CD4-positive, alpha-beta memory T cell (primary cell): ENCODE data around the gene RARA. TPM values are rescaled to one million over a fixed set of nuclear protein-coding genes. Genes with fewer than 3 reads are reported as not detected.

Experiments
- CTCF ChIA-PET: fragments of 350-600 bp; sonication (Branson Sonifier 250); formaldehyde crosslinking; loops from one replicate; lab custom pipeline; 2021; ENCODE audit warnings: inconsistent platforms; ENCODE audit not compliant: partially characterized antibody; lab: Charles Lee
- POLR2A ChIA-PET: fragments of 350-600 bp; sonication (Branson Sonifier 250); formaldehyde crosslinking; loops from one replicate; lab custom pipeline; 2021; ENCODE audit not compliant: partially characterized antibody; lab: Charles Lee
- DNase-seq, 5 donors: peaks; one replicate each; pipeline versions ENCODE4 v3.0.0 to v3.0.0-alpha.2; 2020 to 2022; ENCODE audit warnings: mixed read lengths in 1 of 5
- H3K27ac ChIP-seq: one replicate; pipeline ENCODE4 v1.7.0; 2013; ENCODE audit warnings: low read depth, low read length
- H3K27me3 ChIP-seq: 2 replicates; pipeline ENCODE4 v1.7.0; 2013; ENCODE audit warnings: mild to moderate bottlenecking, low read length, moderate library complexity; ENCODE audit not compliant: insufficient read depth
- H3K36me3 ChIP-seq: 2 replicates; pipeline ENCODE4 v1.7.0; 2013; ENCODE audit warnings: mild to moderate bottlenecking, low read length, moderate library complexity; ENCODE audit not compliant: insufficient read depth
- H3K4me1 ChIP-seq: 2 replicates; pipeline ENCODE4 v1.7.0; 2013; ENCODE audit warnings: mild to moderate bottlenecking, low read length, moderate library complexity; ENCODE audit not compliant: insufficient read depth
- H3K4me3 ChIP-seq, 2 donors: one replicate each; pipeline ENCODE4 v1.7.0; 2013; ENCODE audit warnings: low read length in 2 of 2, mild to moderate bottlenecking in 1 of 2
- H3K9me3 ChIP-seq, 2 donors: one replicate each; pipeline ENCODE4 v1.7.0; 2013; ENCODE audit warnings: low read length in 2 of 2, control low read depth in 1 of 2; ENCODE audit not compliant: control insufficient read depth in 1 of 2
- H3K27ac Mint-ChIP-seq, 7 donors: one replicate each; pipeline ENCODE4 v1.8.0; 2020 to 2021; ENCODE audit warnings: mixed read lengths in 7 of 7, mild to moderate bottlenecking in 6 of 7, inconsistent platforms in 3 of 7, moderate library complexity in 3 of 7
- H3K27me3 Mint-ChIP-seq, 2 donors: one replicate each; pipeline ENCODE4 v1.8.0; 2020 to 2021; ENCODE audit warnings: mixed read lengths in 2 of 2
- H3K36me3 Mint-ChIP-seq, 2 donors: one replicate each; pipeline ENCODE4 v1.8.0; 2020 to 2021; ENCODE audit warnings: mixed read lengths in 2 of 2, inconsistent platforms in 1 of 2, mild to moderate bottlenecking in 1 of 2
- H3K4me1 Mint-ChIP-seq, 4 donors: one replicate each; pipeline ENCODE4 v1.8.0; 2020 to 2021; ENCODE audit warnings: mixed read lengths in 4 of 4, mild to moderate bottlenecking in 1 of 4
- H3K4me3 Mint-ChIP-seq, 8 donors: one replicate each; pipeline ENCODE4 v1.8.0; 2020 to 2021; ENCODE audit warnings: mixed read lengths in 8 of 8, mild to moderate bottlenecking in 7 of 8, moderate library complexity in 6 of 8, inconsistent platforms in 3 of 8
- H3K9me3 Mint-ChIP-seq, 8 donors: one replicate each; pipeline ENCODE4 v1.8.0; 2020 to 2021; ENCODE audit warnings: mixed read lengths in 8 of 8, mild to moderate bottlenecking in 5 of 8, inconsistent platforms in 3 of 8, moderate library complexity in 1 of 8
- intact Hi-C: fragments of 100-400 bp; cut with micrococcal nuclease; formaldehyde crosslinking; loops from one replicate; pipeline ENCODE4 v1.15.1; 2023
- polyA plus RNA-seq, 2 donors: library from polyadenylated mRNA; unstranded; fragments of 300-500 nt; fragmentation: Illumina TruSeq; gene quantifications; one replicate each; pipeline ENCODE4 v1.2.3, GENCODE V29; 2021
- total RNA-seq, 2 experiments: library from RNA; stranded (reverse); gene quantifications; one replicate each; pipeline ENCODE4 v1.2.3, GENCODE V29; 2021

Gene RARA
- total and polyA plus RNA-seq, 4 experiments from 2014 or later = 5.1 to 54.5 (median 37.4) TPM

DNA sequence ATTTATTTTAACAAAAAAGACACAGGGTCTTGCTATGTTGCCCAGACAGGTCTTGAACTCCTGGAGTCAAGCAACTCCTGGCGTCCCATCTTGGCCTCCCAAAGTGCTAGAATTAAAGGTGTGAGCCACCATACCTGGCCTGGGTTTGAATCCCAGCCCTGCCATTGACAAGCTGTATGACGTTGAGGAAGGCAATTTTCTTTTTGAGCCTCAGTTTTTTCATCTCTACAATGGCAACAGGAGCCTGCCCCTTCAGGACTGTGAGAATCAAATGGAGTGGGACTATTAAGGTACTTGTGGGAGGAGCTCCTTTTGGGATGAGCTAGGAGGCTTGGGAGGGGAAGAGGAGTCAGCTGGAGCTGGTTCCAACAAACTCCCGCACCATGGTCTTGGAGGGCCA, 6.2 kb downstream of the RARA start:
- H3K36me3 ChIP-seq = no peaks in the 10 kb centered on the region
- DNase-seq = no peak
- peaks cover 0 to 17% of the 10 kb centered on the region in 2 donors for H3K36me3 Mint-ChIP-seq
- ChIA-PET POLR2A (interaction anchor here (1.0 to 37.1 kb wide), 5 partner anchors 4 to 287 kb away, joined by 3 to 1054 read pairs (median 367); partner anchors contain the start of gene RARA), CTCF (interaction anchor here (0.6 to 18.7 kb wide), 7 partner anchors 9 to 1453 kb away, joined by 3 to 252 read pairs (median 8); partner anchors contain the start of gene RARA)
- H3K4me1 Mint-ChIP-seq = peaks cover 35 to 93% (median 57%) of the 10 kb centered on the region in 4 donors
- H3K27ac ChIP-seq = no peak overlapping the region
- H3K4me3 Mint-ChIP-seq = no peak overlapping the region
- H3K27me3 ChIP-seq = no peaks in the 10 kb centered on the region
- H3K27ac Mint-ChIP-seq = peak overlapping the region in 4 of 7 donors; percentile 15 to 74 (median 46)
- H3K9me3 ChIP-seq = no peaks in the 10 kb centered on the region
- H3K4me1 ChIP-seq = peaks cover 75% of the 10 kb centered on the region
- no peaks in the 10 kb centered on the region for H3K9me3 Mint-ChIP-seq
- H3K4me3 ChIP-seq = no peak overlapping the region
- no peaks in the 10 kb centered on the region for H3K27me3 Mint-ChIP-seq
- intact Hi-C loops = no loop called here

DNA sequence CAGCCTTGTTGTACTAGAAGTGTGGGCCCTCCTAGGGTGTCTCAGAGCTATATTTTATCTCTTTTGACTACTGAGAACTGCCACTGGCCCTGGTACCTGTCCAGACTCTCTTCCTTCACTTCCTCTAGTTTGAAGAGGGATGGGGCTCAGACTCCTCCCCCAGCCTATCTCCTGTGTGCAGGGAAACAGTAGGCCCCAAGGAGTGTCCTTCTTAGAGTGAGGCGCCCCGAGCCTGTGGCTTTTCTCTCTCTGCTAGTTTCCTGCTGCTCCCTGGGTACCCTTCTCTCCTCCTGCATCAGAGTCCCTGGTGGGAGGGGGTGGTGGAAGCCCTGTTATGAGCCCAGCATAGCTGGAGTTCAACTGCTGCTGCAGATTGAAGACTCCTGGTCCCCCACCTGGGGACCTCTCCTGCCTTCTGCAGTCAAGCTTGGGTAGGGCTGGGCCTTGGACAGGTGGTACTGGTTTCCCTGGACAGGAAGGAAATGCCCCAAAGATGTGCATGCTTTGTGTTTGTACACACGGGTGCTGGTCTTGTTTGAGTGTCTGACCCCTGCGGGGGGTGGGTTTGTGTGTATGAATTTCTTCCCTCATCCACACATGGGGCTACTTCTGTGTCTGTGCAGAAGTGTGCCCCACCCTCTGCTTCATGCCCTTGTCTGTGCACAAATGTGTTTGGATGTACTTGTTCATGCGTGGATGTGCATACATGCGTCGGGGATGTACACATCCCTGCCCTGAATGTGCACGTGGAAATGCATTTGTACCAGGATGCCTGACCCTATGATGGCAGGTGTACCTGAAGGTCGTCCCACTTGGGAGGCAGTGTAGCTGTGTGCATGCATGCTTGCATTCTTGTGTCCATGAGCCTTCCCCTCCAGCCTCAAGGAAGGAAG, 6.9 kb downstream of the RARA start:
- no peaks in the 10 kb centered on the region for H3K9me3 Mint-ChIP-seq
- no peaks in the 10 kb centered on the region for H3K27me3 ChIP-seq
- CTCF ChIA-PET = interaction anchor here (1.3 to 18.7 kb wide), 6 partner anchors 9 to 42 kb away, joined by 3 to 252 read pairs (median 25); partner anchors contain the start of gene RARA
- peaks cover 0 to 22% of the 10 kb centered on the region in 2 donors for H3K36me3 Mint-ChIP-seq
- POLR2A ChIA-PET = interaction anchor here (1.0 to 37.1 kb wide), 5 partner anchors 5 to 286 kb away, joined by 3 to 1054 read pairs (median 367); partner anchors contain the start of gene RARA
- H3K27me3 Mint-ChIP-seq = no peaks in the 10 kb centered on the region
- H3K4me3 Mint-ChIP-seq = peak overlapping the region in 6 of 8 donors; percentile 6 to 73 (median 30)
- no peak for DNase-seq
- H3K4me1 ChIP-seq = peaks cover 75% of the 10 kb centered on the region
- H3K36me3 ChIP-seq = no peaks in the 10 kb centered on the region
- H3K27ac ChIP-seq = no peak overlapping the region
- H3K4me3 ChIP-seq = no peak overlapping the region
- no peaks in the 10 kb centered on the region for H3K9me3 ChIP-seq
- intact Hi-C loops = no loop called here
- peaks cover 37 to 93% (median 60%) of the 10 kb centered on the region in 4 donors for H3K4me1 Mint-ChIP-seq
- peak overlapping the region in 5 of 7 donors; percentile 29 to 74 (median 57) for H3K27ac Mint-ChIP-seq

GRCh38 chr17:40316571-40317344, 7.8 kb downstream of the RARA start:
- Mint-ChIP-seq H3K4me1 (peaks cover 41 to 93% (median 59%) of the 10 kb centered on the region in 4 donors), H3K4me3 (peak overlapping the region; percentile 21 to 98 (median 95)), H3K36me3 (peaks cover 0 to 22% of the 10 kb centered on the region in 2 donors), H3K27me3 (no peaks in the 10 kb centered on the region), H3K9me3 (no peaks in the 10 kb centered on the region), H3K27ac (peak overlapping the region in 5 of 7 donors; percentile 96 to 100 (median 99))
- no peaks in the 10 kb centered on the region for H3K9me3 ChIP-seq
- no peak overlapping the region for H3K4me3 ChIP-seq
- no peak overlapping the region for H3K27ac ChIP-seq
- POLR2A ChIA-PET = interaction anchor here (0.6 to 37.1 kb wide), 8 partner anchors 5 to 252 kb away, joined by 3 to 1054 read pairs (median 6); partner anchors contain the start of genes CDC6 and RARA
- no peak for DNase-seq
- no peaks in the 10 kb centered on the region for H3K27me3 ChIP-seq
- peaks cover 75% of the 10 kb centered on the region for H3K4me1 ChIP-seq
- CTCF ChIA-PET = interaction anchor here (0.6 to 18.7 kb wide), 17 partner anchors 10 to 298 kb away, joined by 3 to 252 read pairs (median 6); partner anchors contain the start of gene RARA
- intact Hi-C loops = no loop called here
- no peaks in the 10 kb centered on the region for H3K36me3 ChIP-seq

DNA sequence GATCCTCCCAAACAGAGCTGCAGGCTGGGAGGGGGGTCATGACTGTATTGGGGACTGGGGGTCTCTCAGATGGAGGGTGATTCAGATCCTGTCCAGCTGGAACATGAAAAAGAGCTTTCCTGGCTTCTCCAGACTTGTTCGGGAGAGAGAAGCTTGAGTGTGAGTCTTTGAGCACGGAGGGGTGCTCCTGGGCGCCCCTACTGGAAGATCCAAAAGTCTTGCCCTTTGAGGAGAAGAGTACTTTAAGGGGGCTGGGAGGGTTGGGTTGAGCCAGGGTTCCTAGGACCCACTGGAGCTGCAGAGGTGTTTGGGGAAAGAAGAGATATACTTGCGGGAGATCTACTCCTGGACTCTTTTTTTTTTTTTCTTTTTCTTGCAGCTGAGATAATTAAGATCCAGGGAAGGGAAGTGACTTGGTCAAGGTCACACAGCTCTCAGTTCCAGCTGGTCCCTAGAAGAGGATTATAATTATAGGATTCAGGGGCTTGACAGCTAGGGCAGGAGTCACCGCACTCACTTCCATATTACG, 8.4 kb downstream of the RARA start:
- no peaks in the 10 kb centered on the region for H3K9me3 Mint-ChIP-seq
- peaks cover 40 to 93% (median 60%) of the 10 kb centered on the region in 4 donors for H3K4me1 Mint-ChIP-seq
- peak overlapping the region; percentile 96 to 100 (median 99) for H3K27ac Mint-ChIP-seq
- Histone ChIP-seq H3K27ac (peak overlapping the region; percentile 99), H3K4me3 (peak overlapping the region; percentile 80 to 87), H3K4me1 (peaks cover 72% of the 10 kb centered on the region), H3K9me3 (no peaks in the 10 kb centered on the region), H3K27me3 (no peaks in the 10 kb centered on the region), H3K36me3 (no peaks in the 10 kb centered on the region)
- intact Hi-C loops = no loop called here
- no peaks in the 10 kb centered on the region for H3K27me3 Mint-ChIP-seq
- DNase-seq = peak; percentile 44 to 64 (median 48)
- CTCF ChIA-PET = interaction anchor here (0.6 to 18.7 kb wide), 17 partner anchors 10 to 297 kb away, joined by 3 to 252 read pairs (median 6); partner anchors contain the start of gene RARA
- H3K36me3 Mint-ChIP-seq = peaks cover 0 to 29% of the 10 kb centered on the region in 2 donors
- H3K4me3 Mint-ChIP-seq = peak overlapping the region; percentile 91 to 98 (median 96)
- POLR2A ChIA-PET = interaction anchor here (0.5 to 37.1 kb wide), 10 partner anchors 5 to 253 kb away, joined by 3 to 1054 read pairs (median 4); partner anchors contain the start of genes CDC6 and RARA

GRCh38 chr17:40317880-40318829, 9.2 kb downstream of the RARA start:
- ChIA-PET POLR2A (interaction anchor here (0.5 to 37.1 kb wide), 12 partner anchors 4 to 263 kb away, joined by 3 to 1054 read pairs (median 6); partner anchors contain the start of genes CDC6, RARA, TOP2A and WIPF2), CTCF (interaction anchor here (0.6 to 18.7 kb wide), 21 partner anchors 9 to 296 kb away, joined by 3 to 252 read pairs (median 6); partner anchors contain the start of gene RARA)
- peak; percentile 89 to 93 (median 91) for DNase-seq
- H3K4me3 Mint-ChIP-seq = peak overlapping the region; percentile 91 to 98 (median 96)
- H3K4me1 Mint-ChIP-seq = peaks cover 42 to 95% (median 61%) of the 10 kb centered on the region in 4 donors
- Histone ChIP-seq H3K4me3 (peak overlapping the region; percentile 80 to 91), H3K9me3 (no peaks in the 10 kb centered on the region), H3K36me3 (no peaks in the 10 kb centered on the region), H3K27me3 (no peaks in the 10 kb centered on the region), H3K4me1 (peaks cover 74% of the 10 kb centered on the region), H3K27ac (peak overlapping the region; percentile 99)
- H3K36me3 Mint-ChIP-seq = peaks cover 0 to 36% of the 10 kb centered on the region in 2 donors
- intact Hi-C loops = loop anchor here (1.0 to 2.0 kb wide), 4 partner anchors 8 to 31 kb away; partner anchors contain the start of gene CDC6
- H3K27me3 Mint-ChIP-seq = peaks cover 1 to 3% of the 10 kb centered on the region in 2 donors
- H3K27ac Mint-ChIP-seq = peak overlapping the region; percentile 96 to 100 (median 99)
- H3K9me3 Mint-ChIP-seq = peaks cover 0 to 3% (median 0%) of the 10 kb centered on the region in 8 donors
